Motor neuron (in vitro differentiated cells): Measurements from ENCODE around the gene XRCC1. TPM values are rescaled to one million over a fixed set of nuclear protein-coding genes. Genes with fewer than 3 reads are reported as not detected.
A peak's percentile ranks its signal among the peaks of the same experiment; 100 is the strongest.

Experiments used
- ATAC-seq, 8 experiments: fragments of 200-7000 bp; cut with Tn5 transposase; replicated peaks in 6 of 8; 2 replicates each; pipeline ENCODE4 v1.8.0; 2021; ENCODE audit warnings: mild to moderate bottlenecking in 8 of 8, moderate library complexity in 8 of 8
- H3K27ac ChIP-seq, 2 donors: fragments of 250-450 bp; sonication (Bioruptor Pico); 2 replicates each; pipeline ENCODE4 v1.9.0; 2021; ENCODE audit warnings: antibody characterized with exemption in 2 of 2, mild to moderate bottlenecking in 2 of 2, moderate library complexity in 1 of 2
- H3K4me1 ChIP-seq, 2 donors: fragments of 250-450 bp; sonication (Bioruptor Pico); replicated peaks in 1 of 2; 2 replicates each; pipeline ENCODE4 v1.6.1; 2021; ENCODE audit warnings: antibody characterized with exemption in 2 of 2, mild to moderate bottlenecking in 2 of 2, moderate library complexity in 1 of 2
- H3K4me3 ChIP-seq, 5 donors: fragments of 250-450 bp; sonication (Bioruptor Pico); 2 replicates each; pipeline ENCODE4 v1.9.0; 2021; ENCODE audit warnings: antibody characterized with exemption in 5 of 5, mild to moderate bottlenecking in 5 of 5, moderate library complexity in 4 of 5
- WGBS, 10 experiments: fragments of 450-650 bp; shearing (Covaris generic); methylation state at CpG; one replicate each; pipeline ENCODE4 v1.0.0; 2022; 5-methylcytosine and 5-hydroxymethylcytosine counted together
- in situ Hi-C, 9 experiments: fragments of 400-800 bp; cut with MboI; loops; one replicate each; pipeline ENCODE4 v1.15.0; 2021; ENCODE audit warnings: low sequenced_read_pairs in 9 of 9, low pct_unique_long_range_greater_than_20kb in 2 of 9; ENCODE audit not compliant: unreplicated experiment in 9 of 9
- total RNA-seq, 8 experiments: library from RNA; unstranded; fragments of 300-600 nt; gene quantifications; 2 replicates each; pipeline versions ENCODE4 v1.2.3 to v1.2.4, GENCODE V29; 2022

The XRCC1 gene, protein sequence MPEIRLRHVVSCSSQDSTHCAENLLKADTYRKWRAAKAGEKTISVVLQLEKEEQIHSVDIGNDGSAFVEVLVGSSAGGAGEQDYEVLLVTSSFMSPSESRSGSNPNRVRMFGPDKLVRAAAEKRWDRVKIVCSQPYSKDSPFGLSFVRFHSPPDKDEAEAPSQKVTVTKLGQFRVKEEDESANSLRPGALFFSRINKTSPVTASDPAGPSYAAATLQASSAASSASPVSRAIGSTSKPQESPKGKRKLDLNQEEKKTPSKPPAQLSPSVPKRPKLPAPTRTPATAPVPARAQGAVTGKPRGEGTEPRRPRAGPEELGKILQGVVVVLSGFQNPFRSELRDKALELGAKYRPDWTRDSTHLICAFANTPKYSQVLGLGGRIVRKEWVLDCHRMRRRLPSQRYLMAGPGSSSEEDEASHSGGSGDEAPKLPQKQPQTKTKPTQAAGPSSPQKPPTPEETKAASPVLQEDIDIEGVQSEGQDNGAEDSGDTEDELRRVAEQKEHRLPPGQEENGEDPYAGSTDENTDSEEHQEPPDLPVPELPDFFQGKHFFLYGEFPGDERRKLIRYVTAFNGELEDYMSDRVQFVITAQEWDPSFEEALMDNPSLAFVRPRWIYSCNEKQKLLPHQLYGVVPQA
- 10 to 100 TPM in 7 of 8 experiments, 1 to 10 TPM in 1; 7.2 to 62.1 (median 30.1) TPM for total RNA-seq

DNA sequence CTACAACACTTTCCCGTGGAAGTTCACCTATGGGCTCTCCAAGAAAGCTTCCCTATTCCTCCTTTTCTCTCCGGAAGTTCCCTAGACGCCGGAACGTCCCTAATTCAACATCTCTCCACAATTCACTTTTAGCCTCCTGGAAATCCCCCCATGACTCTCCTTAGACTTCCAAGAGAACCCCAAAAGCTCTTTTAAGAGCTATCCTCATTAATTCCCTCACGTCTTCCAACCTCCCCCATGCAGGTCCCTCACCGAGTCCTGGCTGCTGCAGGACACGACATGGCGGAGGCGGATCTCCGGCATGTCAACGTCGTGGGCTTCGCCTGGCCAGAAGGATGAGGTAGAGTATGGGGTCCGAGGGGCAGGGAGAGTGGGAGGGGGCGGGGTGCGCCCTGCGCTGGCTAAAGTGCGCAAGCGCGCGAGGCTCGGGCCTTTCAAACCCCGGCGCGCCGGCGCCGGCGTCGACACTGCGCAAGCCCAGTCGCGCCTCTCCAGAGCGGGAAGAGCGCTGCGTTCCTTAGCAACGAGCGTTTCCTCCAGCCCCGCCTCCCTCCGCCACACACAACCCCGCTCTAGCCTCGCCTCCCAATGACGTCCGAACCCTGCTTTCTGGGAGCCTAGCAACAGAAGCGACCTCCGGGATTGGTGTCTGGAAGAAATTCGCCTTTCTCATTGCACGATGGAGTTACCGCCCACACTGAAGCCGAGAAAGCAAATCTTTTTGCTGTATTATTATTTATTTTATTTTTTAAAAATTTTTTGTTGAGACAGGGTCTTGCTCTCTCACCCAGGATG lies at the start of gene XRCC1, which contains the start of gene PINLYP:
TSS of gene XRCC1 (minus strand) at position 372 of the 795 bp plus-strand sequence. CDS start at position 303, 69 bp downstream.
TSS of gene PINLYP (plus strand) at position 646 of the 795 bp plus-strand sequence. CDS start 1,391 bp downstream, outside the sequence.
- peak; percentile 97 to 99 (median 98) for ATAC-seq
- WGBS, 10 experiments, result 0 to 18% (median 0%) methylated on average over 1 to 17 of the region's 51 CpGs
- Histone ChIP-seq H3K27ac (peak within 1 kb of the TSS; percentile 69 to 74), H3K4me1 (peaks cover 10 to 12% of the 10 kb centered on the region in 2 donors), H3K4me3 (peak within 1 kb of the TSS; percentile 54 to 83 (median 61))
- in situ Hi-C loops, result no loop called here

DNA sequence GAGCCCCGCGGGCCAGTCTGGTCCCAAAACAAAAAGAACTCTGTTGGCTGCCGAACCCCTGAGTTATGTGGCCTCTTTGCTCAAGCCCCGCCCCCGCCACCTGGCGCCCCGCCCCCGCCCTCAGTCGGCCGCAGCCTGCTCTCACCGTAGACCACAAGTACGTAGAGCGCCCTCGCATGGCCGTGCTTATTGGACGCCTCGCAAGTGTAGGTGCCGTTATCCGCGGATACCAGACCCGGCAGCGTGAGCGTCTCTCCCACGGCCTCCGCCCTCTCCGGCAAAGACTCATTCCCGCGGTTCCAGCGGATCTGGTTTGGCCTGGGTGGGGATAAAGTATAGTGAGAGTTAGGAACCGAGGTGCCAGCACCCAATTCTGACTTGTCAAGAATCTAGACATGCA lies 49.6 kb upstream of the XRCC1 start:
- ATAC-seq, result peak in 2 of 8 experiments; percentile 66 to 76
- no peak overlapping the region for H3K4me3 ChIP-seq
- in situ Hi-C loops, result no loop called here
- H3K27ac ChIP-seq, result no peak overlapping the region
- peaks cover 8 to 9% of the 10 kb centered on the region in 2 donors for H3K4me1 ChIP-seq
- 0 to 60% (median 19%) methylated on average over 1 to 7 of the region's 30 CpGs; no CpG with 5 or more reads in 6 of the 10 experiments for WGBS, 10 experiments

DNA sequence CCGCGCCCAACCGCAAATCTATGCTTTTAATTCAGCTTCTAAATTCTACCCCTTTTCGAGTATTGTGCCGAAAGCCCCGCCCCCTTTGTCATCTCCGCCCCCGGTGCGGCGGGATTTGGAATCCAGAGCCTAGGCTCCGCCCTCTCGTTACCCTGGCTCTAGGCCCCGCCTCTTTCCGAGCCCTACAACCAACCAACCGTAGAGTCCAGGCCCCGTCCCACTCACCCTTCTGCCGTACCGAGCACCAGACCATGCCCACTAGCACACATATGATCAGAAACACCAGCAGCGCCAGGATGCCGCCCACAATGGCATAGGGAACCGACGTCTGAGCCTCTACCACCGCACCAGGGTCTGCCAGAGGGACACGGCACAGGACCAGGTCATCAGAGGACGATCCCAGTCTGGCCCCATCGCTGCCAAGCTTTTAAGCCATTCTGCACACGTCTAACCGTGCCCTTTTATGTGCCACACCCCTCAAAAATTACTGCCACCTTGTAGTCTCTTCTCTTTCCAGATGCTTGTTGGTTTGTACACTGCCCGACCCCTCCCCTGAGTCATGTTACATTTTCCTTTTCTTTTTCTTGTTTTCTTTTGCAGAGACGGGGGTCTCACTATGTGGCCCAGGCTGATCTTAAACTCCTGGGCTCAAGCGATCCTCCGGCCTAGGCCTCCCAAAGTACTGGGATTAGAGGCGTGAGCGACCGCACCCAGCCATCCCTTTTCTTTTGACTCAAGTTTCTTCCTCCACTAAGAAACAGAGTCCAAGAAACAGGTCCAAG lies 48.8 kb upstream of the XRCC1 start:
- ATAC-seq, result no peak
- no peak overlapping the region for H3K27ac ChIP-seq
- in situ Hi-C loops, result no loop called here
- H3K4me1 ChIP-seq, result peaks cover 8 to 9% of the 10 kb centered on the region in 2 donors
- no peak overlapping the region for H3K4me3 ChIP-seq
- 80 to 100% (median 94%) methylated on average over 1 to 19 of the region's 35 CpGs; no CpG with 5 or more reads in 2 of the 10 experiments for WGBS, 10 experiments

DNA sequence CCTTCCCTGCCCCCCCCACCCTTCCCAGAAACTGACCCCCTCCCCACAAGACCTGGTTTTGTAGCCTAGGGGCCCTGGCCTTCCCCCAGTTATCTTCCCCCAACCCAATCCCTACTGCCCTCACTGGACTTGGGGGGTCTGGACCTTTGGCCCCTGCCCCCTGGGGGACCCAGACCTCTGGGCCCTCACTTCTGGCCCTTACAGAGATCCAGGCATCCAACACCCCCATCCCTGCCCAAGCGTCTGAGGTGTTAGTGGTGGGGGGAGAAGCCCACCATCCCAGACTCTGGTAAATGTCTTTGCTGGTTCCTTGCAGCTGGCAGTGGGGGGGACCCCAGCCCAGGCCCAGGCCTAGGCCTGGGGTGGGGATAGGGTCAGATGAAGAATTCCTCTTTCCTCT lies 47.6 kb upstream of the XRCC1 start:
- in situ Hi-C loops, result no loop called here
- Histone ChIP-seq H3K4me1 (peaks cover 12 to 14% of the 10 kb centered on the region in 2 donors), H3K4me3 (no peak overlapping the region), H3K27ac (no peak overlapping the region)
- 60% methylated on average over 1 of the region's 1 CpG; no CpG with 5 or more reads in 9 of the 10 experiments for WGBS, 10 experiments
- no peak for ATAC-seq

DNA sequence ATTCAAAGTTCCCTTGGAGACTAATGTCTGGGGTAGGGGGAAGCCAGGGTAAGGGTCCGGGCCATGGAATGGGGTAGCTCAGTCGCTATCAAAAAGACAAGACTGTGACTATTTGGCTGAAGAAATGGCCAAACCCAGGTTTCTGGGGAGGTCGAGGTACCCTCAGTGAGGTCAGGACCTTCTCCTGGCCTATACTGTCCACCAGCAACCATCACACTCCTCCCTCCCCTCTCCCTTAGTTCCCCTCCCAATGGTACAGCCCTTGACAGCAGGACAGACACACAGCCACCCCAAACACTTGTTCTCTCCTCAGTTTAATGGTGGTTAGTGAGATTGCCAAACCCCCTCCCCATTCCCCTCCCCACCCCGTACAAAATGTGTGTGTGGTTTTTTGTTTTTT lies 46.7 kb upstream of the XRCC1 start:
- ATAC-seq, result no peak
- 100% methylated on average over 1 of the region's 4 CpGs; no CpG with 5 or more reads in 9 of the 10 experiments for WGBS, 10 experiments
- in situ Hi-C loops, result no loop called here
- no peak overlapping the region for H3K27ac ChIP-seq
- no peak overlapping the region for H3K4me3 ChIP-seq
- H3K4me1 ChIP-seq, result peaks cover 12 to 14% of the 10 kb centered on the region in 2 donors

DNA sequence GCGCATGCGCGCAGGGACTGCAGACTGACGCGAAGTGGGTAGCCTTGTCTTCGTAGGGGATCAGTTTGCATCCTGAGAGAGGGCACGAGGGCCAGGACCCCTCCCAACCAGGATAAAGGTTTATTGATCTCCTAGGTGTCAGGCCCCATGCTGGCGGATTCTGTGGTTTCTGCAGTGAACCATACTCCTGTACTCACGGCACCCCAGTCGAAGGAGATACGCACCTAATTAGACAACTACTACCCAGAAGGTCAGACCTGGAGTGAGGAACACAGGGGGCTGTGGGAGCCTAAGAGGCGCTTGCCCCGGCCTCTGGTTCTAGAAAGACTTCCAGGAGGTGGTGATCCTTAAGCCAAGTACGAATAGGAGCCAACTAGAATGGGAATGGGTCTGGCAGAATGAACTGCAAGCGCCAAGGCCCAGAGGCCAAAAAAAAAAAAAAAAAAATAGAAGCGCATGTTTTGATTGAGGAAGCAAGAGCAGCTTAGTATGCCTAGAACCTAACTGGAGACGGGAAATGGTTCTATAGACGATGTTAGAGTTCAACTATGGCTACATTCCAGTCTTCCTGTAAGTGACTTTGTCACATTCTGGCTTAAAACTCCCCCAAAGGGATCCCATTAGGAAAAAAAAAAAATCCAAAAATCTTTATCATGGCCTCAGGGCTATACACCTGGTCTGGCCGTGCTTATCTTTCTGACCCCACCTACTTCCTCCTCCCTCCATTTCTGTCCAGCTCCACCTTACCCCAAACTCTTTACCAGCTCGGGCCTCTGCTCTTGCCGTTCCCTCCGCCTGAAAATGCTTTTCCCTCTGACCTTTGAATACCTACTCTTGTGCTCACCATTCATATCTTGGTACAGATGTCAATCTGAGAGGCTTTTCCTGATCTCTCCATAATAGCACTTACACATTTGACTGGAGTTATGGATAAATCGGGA lies 45.0 kb upstream of the XRCC1 start:
- in situ Hi-C loops, result no loop called here
- H3K4me3 ChIP-seq, result peak overlapping the region; percentile 49 to 62 (median 58)
- peaks cover 12 to 14% of the 10 kb centered on the region in 2 donors for H3K4me1 ChIP-seq
- whole genome bisulfite sequencing, 10 experiments, result 33 to 97% (median 51%) methylated on average over 5 to 17 of the region's 23 CpGs
- no peak for ATAC-seq
- H3K27ac ChIP-seq, result peak overlapping the region; percentile 94 to 97

DNA sequence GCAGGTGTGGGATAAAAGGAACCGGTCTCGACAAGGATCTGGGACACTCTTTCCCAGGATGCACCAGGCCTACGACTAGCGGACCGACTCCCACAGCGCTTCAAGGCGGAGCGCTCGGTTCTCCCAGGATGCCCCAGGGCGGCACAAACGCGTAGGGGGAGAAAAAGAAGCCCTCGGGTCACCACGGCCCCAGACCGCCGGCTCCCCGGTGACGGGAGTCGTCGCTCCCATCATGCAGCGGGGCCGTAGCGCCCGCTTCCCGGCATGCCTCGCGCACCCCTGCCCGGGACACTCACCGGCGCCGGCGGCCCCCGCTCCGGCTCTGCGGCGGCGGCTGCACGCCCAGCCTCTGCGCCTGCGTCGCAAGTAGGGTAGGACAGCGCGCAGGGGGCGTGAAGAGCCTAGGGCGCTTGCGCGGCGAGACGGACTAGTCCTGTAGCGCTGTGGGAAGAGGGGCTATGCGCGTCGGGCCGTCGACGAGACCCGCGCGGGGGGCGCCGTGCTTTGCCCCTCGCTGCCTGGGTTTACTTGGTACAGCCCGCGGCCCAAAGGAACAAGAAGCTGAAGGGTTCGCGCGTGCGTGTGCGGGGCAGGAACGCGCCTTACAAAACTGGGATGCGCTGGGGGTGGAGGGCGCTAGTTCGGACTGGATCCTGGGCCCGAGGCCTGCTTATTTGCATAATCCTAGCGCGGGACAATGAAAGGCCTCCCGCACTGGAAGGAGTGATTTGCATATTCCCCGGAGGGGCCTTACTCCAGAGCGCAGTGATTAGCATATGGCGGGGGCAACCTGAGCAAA lies 44.1 kb upstream of the XRCC1 start, which contains the start of gene ZNF428:
TSS of gene ZNF428 (minus strand) at position 368 of the 799 bp plus-strand sequence. CDS start 5,325 bp downstream, outside the sequence.
- H3K27ac ChIP-seq, result peak within 1 kb of the TSS; percentile 94 to 97
- WGBS, 10 experiments, result 0 to 10% (median 1%) methylated on average over 2 to 15 of the region's 81 CpGs; no CpG with 5 or more reads in 5 of the 10 experiments
- peak within 1 kb of the TSS; percentile 49 to 62 (median 58) for H3K4me3 ChIP-seq
- ATAC-seq, result peak; percentile 85 to 91 (median 89)
- H3K4me1 ChIP-seq, result peaks cover 12 to 14% of the 10 kb centered on the region in 2 donors
- in situ Hi-C loops, result no loop called here

DNA sequence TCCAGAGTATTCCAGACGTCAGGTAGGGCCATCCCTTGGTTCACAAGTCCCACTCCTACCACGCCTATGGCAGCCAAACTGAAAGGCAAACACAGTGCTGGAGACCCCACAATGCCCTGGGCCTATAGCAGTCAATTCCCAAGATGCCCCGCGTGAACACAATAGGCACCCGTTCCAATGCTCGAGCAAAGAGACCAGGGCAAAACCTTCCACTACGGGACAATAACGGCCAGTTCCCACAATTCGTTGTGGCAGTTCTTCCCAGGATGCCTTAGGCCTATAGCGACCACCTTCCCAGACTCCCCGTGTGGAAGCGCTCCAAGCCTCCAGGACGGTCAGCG lies 43.6 kb upstream of the XRCC1 start:
- peak; percentile 15 to 33 (median 22) for ATAC-seq
- in situ Hi-C loops, result no loop called here

DNA sequence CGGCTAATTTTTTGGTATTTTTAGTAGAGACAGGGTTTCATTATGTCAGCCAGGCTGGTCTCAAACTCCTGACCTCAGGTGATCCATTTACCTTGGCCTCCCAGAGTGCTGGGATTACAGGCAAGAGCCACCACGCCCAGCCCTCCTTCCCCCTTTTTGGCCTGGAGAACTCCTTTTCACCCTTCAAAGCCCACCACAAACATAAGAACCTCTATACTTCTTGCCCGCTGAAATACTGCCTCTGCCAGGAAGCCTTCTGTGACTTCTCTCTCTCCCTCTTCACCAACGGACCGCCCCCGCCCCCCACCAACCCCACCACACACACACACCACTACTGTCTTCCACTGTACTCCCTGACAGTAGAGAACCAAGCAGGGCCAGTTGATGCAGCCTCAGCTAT lies 41.6 kb upstream of the XRCC1 start:
- in situ Hi-C loops, result no loop called here
- no peak for ATAC-seq
- no peak overlapping the region for H3K4me3 ChIP-seq
- peaks cover 12 to 14% of the 10 kb centered on the region in 2 donors for H3K4me1 ChIP-seq
- WGBS, 10 experiments, result 83 to 100% (median 100%) methylated on average over 1 to 3 of the region's 6 CpGs; no CpG with 5 or more reads in 3 of the 10 experiments
- no peak overlapping the region for H3K27ac ChIP-seq

More for the DNA sequence above, 43.6 kb upstream of the XRCC1 start:
- Histone ChIP-seq H3K4me3 (peak overlapping the region; percentile 49 to 62 (median 58)), H3K4me1 (peaks cover 12 to 14% of the 10 kb centered on the region in 2 donors), H3K27ac (peak overlapping the region; percentile 94 to 97)
- WGBS, 10 experiments, result 0 to 3% (median 0%) methylated on average over 2 to 12 of the region's 14 CpGs; no CpG with 5 or more reads in 7 of the 10 experiments

DNA sequence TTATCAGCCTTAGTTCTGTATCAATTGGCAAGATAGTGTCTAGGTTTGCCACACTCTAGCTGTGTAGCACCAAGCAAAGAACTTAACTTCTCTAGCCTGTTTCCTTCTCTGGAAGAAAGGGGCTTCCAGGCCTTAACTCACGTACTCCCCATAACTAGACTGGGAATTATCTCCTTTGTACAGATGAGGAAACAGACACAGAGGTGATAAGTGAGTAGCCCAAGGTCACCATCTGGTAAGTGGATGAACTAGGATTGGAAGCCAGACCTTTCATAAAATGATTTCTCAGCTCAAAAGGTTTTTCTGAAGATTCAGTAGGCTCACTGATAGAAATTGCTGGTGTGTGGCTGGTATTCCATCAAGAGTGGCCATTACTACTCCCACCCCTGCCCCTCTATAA lies 41.0 kb upstream of the XRCC1 start:
- H3K27ac ChIP-seq, result no peak overlapping the region
- no peak overlapping the region for H3K4me3 ChIP-seq
- in situ Hi-C loops, result no loop called here
- 44 to 100% (median 100%) methylated on average over 1 of the region's 1 CpG; no CpG with 5 or more reads in 7 of the 10 experiments for WGBS, 10 experiments
- ATAC-seq, result no peak
- peaks cover 12 to 14% of the 10 kb centered on the region in 2 donors for H3K4me1 ChIP-seq
